Neural cell (in vitro differentiated cells): ENCODE measurements around the gene RBM4B.

ENCODE experiments used
- POLR2AphosphoS5 ChIP-seq: IDR thresholded peaks from 2 replicates; pipeline ENCODE4 v1.6.1; 2012
- RAD21 ChIP-seq: fragments of 450-650 bp; conservative IDR thresholded peaks from 2 replicates; pipeline ENCODE4 v1.6.1; 2014; ENCODE audit warnings: antibody characterized with exemption, mild to moderate bottlenecking, moderate library complexity
- TF ChIP-seq, protein P1 (sequence below): fragments of 450-650 bp; IDR thresholded peaks from 2 replicates; pipeline ENCODE4 v1.5.1; 2014; ENCODE audit warnings: antibody characterized with exemption, mild to moderate bottlenecking, moderate library complexity; ENCODE audit not compliant: poor library complexity, severe bottlenecking

DNA sequence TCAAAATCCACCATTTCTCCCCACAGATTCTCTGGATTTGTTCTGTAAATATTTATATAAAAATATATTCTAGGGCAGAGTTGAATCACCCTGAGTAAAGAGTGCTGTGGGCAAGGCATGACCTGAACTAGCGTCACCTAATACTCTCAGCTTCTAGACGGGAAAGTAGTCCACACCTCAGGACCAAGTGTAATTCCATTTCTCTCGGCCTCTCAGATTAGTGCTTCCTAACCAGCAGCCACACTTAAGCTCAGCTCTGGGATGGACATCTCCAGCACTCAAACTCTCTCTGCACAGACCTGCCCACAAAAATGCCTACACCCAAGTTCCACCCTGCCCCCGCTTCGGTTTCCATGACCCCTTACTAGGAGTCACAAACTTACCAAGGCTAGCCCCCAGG is 46.0 kb upstream of the RBM4B start:
- TF ChIP-seq, protein P1, sequence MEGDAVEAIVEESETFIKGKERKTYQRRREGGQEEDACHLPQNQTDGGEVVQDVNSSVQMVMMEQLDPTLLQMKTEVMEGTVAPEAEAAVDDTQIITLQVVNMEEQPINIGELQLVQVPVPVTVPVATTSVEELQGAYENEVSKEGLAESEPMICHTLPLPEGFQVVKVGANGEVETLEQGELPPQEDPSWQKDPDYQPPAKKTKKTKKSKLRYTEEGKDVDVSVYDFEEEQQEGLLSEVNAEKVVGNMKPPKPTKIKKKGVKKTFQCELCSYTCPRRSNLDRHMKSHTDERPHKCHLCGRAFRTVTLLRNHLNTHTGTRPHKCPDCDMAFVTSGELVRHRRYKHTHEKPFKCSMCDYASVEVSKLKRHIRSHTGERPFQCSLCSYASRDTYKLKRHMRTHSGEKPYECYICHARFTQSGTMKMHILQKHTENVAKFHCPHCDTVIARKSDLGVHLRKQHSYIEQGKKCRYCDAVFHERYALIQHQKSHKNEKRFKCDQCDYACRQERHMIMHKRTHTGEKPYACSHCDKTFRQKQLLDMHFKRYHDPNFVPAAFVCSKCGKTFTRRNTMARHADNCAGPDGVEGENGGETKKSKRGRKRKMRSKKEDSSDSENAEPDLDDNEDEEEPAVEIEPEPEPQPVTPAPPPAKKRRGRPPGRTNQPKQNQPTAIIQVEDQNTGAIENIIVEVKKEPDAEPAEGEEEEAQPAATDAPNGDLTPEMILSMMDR = no peak
- TF ChIP-seq POLR2AphosphoS5 (no peak), RAD21 (no peak)
